Lower leg skin (tissue), 4 donors: ENCODE measurements around the gene SLC6A18. TPM values are rescaled to one million over a fixed set of nuclear protein-coding genes. Genes with fewer than 3 reads are reported as not detected.

Source experiments
- DNase-seq, 2 donors: peaks; one replicate each; pipeline ENCODE4 v3.0.0-alpha.2; 2019; ENCODE audit warnings: low spot score in 2 of 2
- H3K4me3 ChIP-seq: fragments of 200-600 bp; sonication (generic); 2 replicates; pipeline ENCODE4 v1.5.1; 2017; ENCODE audit warnings: mild to moderate bottlenecking, low read depth; ENCODE audit not compliant: poor library complexity, severe bottlenecking
- CTCF ChIP-seq, 3 donors: fragments of 450-650 bp; IDR thresholded peaks; one replicate each; pipeline ENCODE4 v1.5.1; 2016; ENCODE audit warnings: antibody characterized with exemption in 3 of 3, mild to moderate bottlenecking in 3 of 3, moderate library complexity in 2 of 3
- POLR2A ChIP-seq, 2 donors: fragments of 450-650 bp; IDR thresholded peaks; one replicate each; pipeline ENCODE4 v1.6.1; 2016 to 2017; ENCODE audit warnings: antibody characterized with exemption in 2 of 2, mild to moderate bottlenecking in 1 of 2, moderate library complexity in 1 of 2
- WGBS, 2 donors: methylation state at CpG; one replicate each; pipeline ENCODE4 v1.1.5; 2018; 5-methylcytosine and 5-hydroxymethylcytosine counted together
- intact Hi-C: fragments of 100-400 bp; cut with DNase I; formaldehyde crosslinking; loops from one replicate; pipeline ENCODE4 v1.15.0; 2023; ENCODE audit warnings: low total_unique reads
- total RNA-seq, 4 donors: library from RNA; depleted of rRNA; stranded (reverse); fragments of >200 nt; gene quantifications; one replicate each; pipeline ENCODE4 v1.1.0, GENCODE V29; 2016

SLC6A18 gene
- total RNA-seq, 4 donors from 2014 or later, result not detected

GRCh38 chr5:1199649-1200494 is 25.3 kb upstream of the SLC6A18 start:
- no peak overlapping the region for H3K4me3 ChIP-seq
- 52 to 53% methylated on average over 26 of the region's 26 CpGs for WGBS, 2 donors
- intact Hi-C loops, result loop anchor here (10.0 kb wide), 1 partner anchor 305 kb away; no protein-coding TSS in a partner anchor
- no peak for DNase-seq
- TF ChIP-seq CTCF (IDR thresholded peaks at IDR 0.05) (no peak), POLR2A (IDR thresholded peaks at IDR 0.05) (no peak)

- DNase-seq, result no peak
- intact Hi-C loops, result no loop called here
- WGBS, 2 donors, result 63 to 64% methylated on average over 18 to 28 of the region's 28 CpGs
- TF ChIP-seq POLR2A (IDR thresholded peaks at IDR 0.05) (no peak), CTCF (IDR thresholded peaks at IDR 0.05) (no peak)
- no peak overlapping the region for H3K4me3 ChIP-seq
Measured at GRCh38 chr5:1200495-1201326, 24.5 kb upstream of the SLC6A18 start.

- no peak within 1 kb of the TSS for H3K4me3 ChIP-seq
- no peak for TF ChIP-seq POLR2A (IDR thresholded peaks at IDR 0.05)
- no peak for TF ChIP-seq CTCF (IDR thresholded peaks at IDR 0.05)
- 51 to 62% methylated on average over 26 to 31 of the region's 51 CpGs for WGBS, 2 donors
- intact Hi-C loops, result no loop called here
- DNase-seq, result no peak
Measured at GRCh38 chr5:1201327-1202025, 23.7 kb upstream of the SLC6A18 start, which contains the start of gene SLC6A19. Gene SLC6A19, plus strand, starts transcription at chr5:1201595. Its CDS starts 56 bp downstream, at chr5:1201651.

- TF ChIP-seq CTCF (IDR thresholded peaks at IDR 0.05), result no peak
- no peak for TF ChIP-seq POLR2A (IDR thresholded peaks at IDR 0.05)
- H3K4me3 ChIP-seq, result no peak overlapping the region
- WGBS, 2 donors, result 44 to 67% methylated on average over 7 to 21 of the region's 26 CpGs
- DNase-seq, result no peak
- intact Hi-C loops, result no loop called here
Measured at GRCh38 chr5:1202026-1202797, 23.0 kb upstream of the SLC6A18 start.

GRCh38 chr5:1202798-1203185 is 22.4 kb upstream of the SLC6A18 start:
- H3K4me3 ChIP-seq, result no peak overlapping the region
- 60 to 65% methylated on average over 7 of the region's 7 CpGs for WGBS, 2 donors
- DNase-seq, result no peak
- TF ChIP-seq CTCF (IDR thresholded peaks at IDR 0.05) (no peak), POLR2A (IDR thresholded peaks at IDR 0.05) (no peak)
- intact Hi-C loops, result no loop called here
